Measurements from ENCODE around the gene PRODH2.
"Not testable (repeated sequence)": the region's sequence is repeated elsewhere in the genome, so short reads cannot be mapped to it uniquely, and the experiment has no call there.

PRODH2 gene

GRCh38 chr19:35796645-35797542 lies 15.8 kb downstream of the PRODH2 start:
- DNase-seq = no peak

- not testable (repeated sequence) for DNase-seq
Measured at GRCh38 chr19:35795564-35795963, 17.1 kb downstream of the PRODH2 start.

- no peak for DNase-seq
Measured at GRCh38 chr19:35793381-35794165, 19.1 kb downstream of the PRODH2 start.

DNA sequence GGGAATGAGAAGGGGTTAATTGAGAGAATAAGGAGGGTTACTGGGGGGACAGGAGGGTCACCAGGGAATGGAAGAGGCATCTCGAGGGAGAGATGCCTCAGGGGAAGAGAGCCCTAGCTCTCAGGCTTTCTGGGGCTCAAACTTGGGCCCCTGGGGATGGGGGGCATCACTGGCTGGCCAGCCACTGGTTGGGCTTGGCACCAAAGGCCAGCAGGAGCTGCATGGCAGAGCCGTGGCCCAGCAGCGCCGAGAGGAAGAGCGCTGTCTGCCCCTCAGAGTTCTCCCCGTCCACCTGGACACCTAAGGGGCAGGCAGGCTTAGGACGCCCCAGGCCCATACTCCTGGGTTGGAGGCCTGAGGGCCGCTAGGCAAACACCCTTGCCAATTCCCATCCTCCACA lies 19.8 kb downstream of the PRODH2 start:
- DNase-seq = no peak

DNA sequence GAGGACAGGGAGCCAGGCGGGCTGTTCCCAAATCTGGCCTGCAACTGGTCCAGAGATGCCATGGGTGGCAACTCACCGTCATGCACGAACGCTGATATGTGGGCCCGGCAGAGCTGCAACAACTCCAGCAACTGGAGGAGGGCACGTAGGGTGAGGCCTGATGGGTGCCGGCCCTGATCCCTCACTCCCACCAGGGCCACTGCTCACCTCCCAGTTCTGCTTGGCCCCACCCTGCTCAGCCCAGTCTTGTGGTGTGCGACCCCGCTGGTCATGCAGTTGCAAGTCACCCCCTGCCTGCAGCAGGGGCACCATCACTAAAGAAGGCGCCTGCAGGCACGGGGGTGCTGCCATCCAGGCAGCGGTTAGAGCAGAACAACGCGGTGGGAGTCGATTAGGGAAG lies 20.3 kb downstream of the PRODH2 start:
- DNase-seq = no peak

DNA sequence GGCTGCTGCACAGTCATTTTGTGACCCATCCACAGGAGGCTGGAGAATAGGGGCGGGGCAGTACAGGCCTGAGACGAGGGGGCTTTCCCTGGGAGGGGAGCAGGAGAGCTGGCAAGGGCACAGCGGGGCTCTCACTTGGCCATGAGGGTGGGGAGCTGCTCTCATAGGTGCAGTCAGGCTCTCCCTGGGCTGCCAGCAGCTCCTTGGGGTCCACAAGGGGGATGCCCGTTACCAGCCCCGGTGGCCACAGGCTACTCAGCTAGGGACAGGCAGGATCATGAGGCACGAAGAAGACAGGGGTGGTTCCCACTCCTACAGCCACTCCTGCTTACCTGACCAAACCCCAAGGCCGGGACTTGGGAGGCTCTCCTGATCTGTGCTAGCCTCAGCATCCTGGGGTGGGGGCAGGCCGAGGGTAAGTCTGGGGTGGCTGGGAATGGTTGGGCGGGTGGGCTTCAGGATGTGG lies 20.8 kb downstream of the PRODH2 start:
- DNase-seq = no peak

- DNase-seq = peak; percentile 21
Measured at GRCh38 chr19:35790981-35791813, 21.4 kb downstream of the PRODH2 start.

DNA sequence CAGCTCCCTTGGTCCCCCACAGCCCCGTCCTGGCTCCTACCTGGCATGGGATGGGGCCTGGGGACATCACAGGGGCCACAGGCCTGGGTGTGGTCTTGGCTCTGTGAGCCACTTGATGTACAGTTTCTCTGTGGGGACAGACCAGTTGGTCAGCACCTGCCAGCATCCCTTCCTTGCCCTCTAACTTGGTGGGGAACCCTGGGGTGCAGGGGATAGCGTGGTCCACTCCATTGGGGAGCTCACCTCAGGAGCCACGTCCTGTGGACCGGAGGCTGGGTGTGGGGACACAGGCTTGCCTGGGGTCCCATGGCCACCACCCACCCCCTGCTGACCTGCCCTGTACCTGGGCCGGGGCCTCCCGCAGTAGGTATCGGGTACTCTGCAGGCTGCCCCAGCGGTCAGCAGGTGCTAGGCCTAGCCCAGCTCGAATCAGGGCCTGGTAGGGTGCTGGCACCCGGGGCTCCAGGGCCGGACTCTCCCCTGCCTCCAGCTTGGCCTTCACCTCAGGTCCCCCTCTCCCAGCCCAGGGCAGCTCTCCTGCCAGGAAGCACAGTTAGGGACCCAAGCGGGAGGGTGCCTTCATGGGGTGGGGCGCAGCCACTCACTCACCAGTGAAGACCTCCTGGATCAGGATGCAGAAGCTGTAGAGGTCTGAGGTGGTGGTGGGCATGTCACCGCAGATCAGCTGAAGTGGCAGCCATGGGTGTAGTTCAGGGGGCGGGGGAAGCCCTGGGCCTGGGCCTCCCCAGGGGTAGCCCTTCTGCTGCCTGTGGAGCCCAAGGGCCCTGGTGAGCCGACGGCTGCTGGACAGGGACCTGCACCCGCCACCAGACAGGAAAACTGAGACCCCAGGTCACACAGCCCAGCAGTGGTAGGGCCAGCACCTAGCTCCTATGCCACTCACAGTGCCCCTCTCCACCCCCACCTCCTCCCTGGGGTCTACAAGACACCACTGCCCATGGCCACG lies 22.4 kb downstream of the PRODH2 start:
- DNase-seq = no peak

DNA sequence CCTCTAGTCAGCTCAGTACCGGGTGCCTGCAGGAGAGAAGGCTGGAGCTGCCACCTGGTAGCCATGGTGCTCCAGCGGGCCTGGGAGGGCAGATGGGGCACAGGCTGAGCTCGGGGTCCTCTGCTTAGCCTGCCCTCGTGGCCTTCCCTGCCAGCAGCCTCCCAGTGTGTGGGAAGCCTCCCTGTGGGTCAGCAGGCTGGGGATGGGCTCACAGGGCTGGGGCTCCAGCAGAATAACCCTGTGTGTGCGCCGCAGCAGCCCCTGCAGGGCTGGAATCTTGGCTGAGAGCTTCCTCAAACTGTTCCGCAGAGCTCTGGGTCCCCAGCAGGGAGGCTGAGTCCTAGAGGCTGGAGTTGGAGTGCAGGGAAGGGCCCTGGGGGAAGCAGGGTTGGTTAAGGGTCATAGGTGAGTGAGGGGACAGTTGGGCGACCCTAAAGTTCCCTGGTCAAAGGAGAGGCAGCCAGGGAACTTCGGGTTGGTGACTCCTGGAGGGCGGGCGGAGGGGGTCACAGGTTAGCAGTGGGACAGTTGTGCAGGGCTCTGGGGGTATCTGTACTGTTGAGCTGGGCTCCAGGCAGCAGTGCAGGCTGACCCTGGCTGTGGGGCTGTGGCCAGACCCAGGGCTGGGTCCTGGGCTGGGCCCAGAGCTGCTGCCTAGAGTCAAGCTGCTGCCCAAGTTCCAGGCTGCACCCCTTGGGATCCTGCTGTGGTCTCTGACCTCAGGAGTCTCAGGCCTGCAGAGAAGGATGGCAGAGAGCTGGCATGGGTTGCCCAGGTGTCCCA lies 23.3 kb downstream of the PRODH2 start:
- no peak for DNase-seq

- no peak for DNase-seq
Measured at GRCh38 chr19:35788205-35788960, 24.3 kb downstream of the PRODH2 start.

DNA sequence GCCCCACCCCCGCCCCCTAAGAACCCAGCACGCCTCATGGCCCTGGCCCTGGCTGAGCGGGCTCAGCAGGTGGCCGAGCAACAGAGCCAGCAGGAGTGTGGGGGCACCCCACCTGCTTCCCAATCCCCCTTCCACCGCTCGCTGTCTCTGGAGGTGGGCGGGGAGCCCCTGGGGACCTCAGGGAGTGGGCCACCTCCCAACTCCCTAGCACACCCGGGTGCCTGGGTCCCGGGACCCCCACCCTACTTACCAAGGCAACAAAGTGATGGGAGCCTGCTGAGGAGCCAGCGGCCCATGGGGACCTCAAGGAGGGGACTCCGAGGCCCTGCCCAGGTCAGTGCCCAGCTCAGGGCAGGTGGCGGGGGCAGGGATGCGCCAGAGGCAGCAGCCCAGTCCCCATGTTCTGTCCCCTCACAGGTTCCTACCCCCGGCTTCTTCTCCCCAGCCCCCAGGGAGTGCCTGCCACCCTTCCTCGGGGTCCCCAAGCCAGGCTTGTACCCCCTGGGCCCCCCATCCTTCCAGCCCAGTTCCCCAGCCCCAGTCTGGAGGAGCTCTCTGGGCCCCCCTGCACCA lies 25.3 kb downstream of the PRODH2 start:
- DNase-seq = no peak

- DNase-seq = no peak
Measured at GRCh38 chr19:35786299-35787160, 26.1 kb downstream of the PRODH2 start.

DNA sequence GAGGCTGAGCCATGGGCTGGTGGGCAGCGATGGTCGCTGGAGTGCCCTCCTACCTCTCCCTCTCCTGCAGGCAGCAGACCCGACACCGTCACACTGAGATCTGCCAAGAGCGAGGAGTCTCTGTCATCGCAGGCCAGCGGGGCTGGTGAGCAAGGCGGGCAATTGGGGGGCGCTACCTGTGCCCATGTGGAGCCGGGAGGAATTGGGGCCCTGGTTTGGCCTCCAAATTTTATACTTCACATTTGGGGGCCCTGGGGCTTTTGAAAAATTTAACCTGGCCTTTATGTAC lies 27.4 kb downstream of the PRODH2 start:
- no peak for DNase-seq

GRCh38 chr19:35784503-35785338 lies 27.9 kb downstream of the PRODH2 start:
- DNase-seq = no peak

DNA sequence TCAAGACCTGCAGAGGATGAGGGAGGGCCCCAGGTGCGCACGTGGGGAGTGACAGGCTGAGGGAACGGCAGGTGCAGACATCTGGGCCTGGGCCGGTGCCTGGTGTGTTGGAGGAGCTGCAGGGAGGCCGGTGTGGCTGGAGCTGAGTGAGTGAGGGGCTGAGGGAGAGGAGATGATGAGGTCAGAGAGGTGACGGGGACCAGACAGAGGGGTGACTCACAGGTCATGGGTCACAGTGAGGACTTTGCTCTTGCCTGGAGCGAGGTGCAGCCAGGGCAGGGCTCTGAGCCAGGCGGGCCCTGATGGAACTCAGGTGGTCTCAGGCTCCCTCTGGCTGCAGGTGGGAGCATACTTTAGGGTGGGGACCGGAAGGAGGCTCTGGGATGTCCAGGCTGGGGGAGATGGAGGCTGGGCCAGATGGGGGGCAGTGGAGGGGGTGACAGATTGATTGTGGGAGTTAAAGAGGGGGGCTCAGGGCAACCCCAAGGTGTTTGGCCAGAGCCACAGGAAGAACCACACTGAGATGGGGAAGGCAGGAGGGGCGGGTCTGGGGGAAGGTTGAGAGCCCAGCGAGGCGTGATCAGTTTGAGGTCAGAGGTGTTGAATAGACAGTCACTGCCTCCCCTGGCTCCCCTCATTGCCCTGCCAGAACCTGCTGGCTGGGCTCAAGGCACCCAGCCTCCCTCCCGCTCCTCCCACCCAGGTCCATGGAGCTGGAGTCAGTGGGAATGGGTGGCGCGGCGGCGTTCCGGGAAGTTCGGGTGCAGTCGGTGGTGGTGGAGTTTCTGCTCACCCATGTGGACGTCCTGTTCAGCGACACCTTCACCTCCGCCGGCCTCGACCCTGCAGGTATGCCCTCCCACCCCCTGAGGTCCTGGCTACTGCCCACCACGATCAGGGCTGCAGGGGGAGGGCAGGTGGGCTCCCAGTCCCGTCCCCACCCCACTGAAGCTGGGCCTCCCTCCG lies 28.9 kb downstream of the PRODH2 start:
- DNase-seq = no peak

DNA sequence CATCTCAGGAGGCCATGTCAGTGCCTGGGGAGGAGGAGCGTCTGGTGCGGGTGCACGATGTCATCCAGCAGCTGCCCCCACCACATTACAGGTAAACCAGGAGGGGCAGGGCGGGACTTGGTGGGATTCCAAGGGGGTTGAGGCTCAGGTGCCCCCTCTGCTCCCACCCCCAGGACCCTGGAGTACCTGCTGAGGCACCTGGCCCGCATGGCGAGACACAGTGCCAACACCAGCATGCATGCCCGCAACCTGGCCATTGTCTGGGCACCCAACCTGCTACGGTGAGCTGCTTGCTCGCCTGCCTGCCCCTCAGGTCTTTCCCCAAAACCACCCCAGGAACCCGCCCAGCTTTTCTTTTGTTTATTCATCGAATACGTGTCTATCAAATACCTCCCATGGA lies 30.1 kb downstream of the PRODH2 start:
- no peak for DNase-seq

DNA sequence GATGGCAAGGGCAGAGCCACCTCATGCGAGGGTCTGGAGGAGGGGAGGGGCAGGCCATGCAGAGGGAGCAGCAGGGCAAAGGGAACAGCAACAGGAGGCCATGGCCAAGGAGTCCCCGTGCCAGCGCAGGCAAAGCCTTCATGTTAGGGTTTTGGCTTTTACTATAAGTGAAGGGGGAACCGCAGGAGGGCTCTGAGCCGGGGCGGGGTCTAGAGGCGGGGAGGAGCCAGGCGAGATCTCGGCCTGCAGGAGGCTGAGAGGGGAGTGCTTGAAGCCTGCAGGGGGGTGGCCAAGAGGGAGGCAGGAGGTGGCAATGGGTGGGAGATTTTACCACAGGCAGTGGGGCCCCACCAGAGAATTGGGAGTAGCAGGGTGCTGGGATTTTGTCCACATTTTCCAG lies 31.0 kb downstream of the PRODH2 start:
- DNase-seq = no peak
